Measurements from ENCODE around the gene ZNF862.
"Not testable (repeated sequence)": the region's sequence is repeated elsewhere in the genome, so short reads cannot be mapped to it uniquely, and the experiment has no call there.

The ZNF862 gene

GRCh38 chr7:149825567-149826343, 12.4 kb upstream of the ZNF862 start:
- H3K4me1 Mint-ChIP-seq (ENCODE audit: low read depth) = no peaks in the 10 kb centered on the region
- H3K27ac Mint-ChIP-seq = no peak overlapping the region
- no peak overlapping the region for H3K4me3 Mint-ChIP-seq
- no peaks in the 10 kb centered on the region for H3K36me3 Mint-ChIP-seq (ENCODE audit: low read depth)
- DNase-seq = no peak
- H3K27me3 Mint-ChIP-seq = no peaks in the 10 kb centered on the region
- H3K9me3 Mint-ChIP-seq = no peaks in the 10 kb centered on the region

- no peak overlapping the region for H3K27ac Mint-ChIP-seq
- no peaks in the 10 kb centered on the region for H3K4me1 Mint-ChIP-seq (ENCODE audit: low read depth)
- no peak overlapping the region for H3K4me3 Mint-ChIP-seq
- peaks cover under 1% of the 10 kb centered on the region for H3K27me3 Mint-ChIP-seq
- no peaks in the 10 kb centered on the region for H3K9me3 Mint-ChIP-seq
- DNase-seq = no peak
- H3K36me3 Mint-ChIP-seq (ENCODE audit: low read depth) = no peaks in the 10 kb centered on the region
Observed at GRCh38 chr7:149826344-149827088, 11.7 kb upstream of the ZNF862 start.

- Mint-ChIP-seq H3K27me3 (peaks cover 4% of the 10 kb centered on the region), H3K4me3 (no peak overlapping the region), H3K36me3 (ENCODE audit: low read depth) (no peaks in the 10 kb centered on the region), H3K27ac (no peak overlapping the region), H3K9me3 (no peaks in the 10 kb centered on the region), H3K4me1 (ENCODE audit: low read depth) (no peaks in the 10 kb centered on the region)
- DNase-seq = no peak
Observed at GRCh38 chr7:149827089-149827981, 10.8 kb upstream of the ZNF862 start.

- Mint-ChIP-seq H3K4me3 (no peak overlapping the region), H3K27ac (no peak overlapping the region), H3K36me3 (ENCODE audit: low read depth) (no peaks in the 10 kb centered on the region), H3K9me3 (no peaks in the 10 kb centered on the region), H3K4me1 (ENCODE audit: low read depth) (no peaks in the 10 kb centered on the region), H3K27me3 (peaks cover 4% of the 10 kb centered on the region)
- no peak for DNase-seq
Observed at GRCh38 chr7:149828357-149829309, 9.5 kb upstream of the ZNF862 start.

- not testable (repeated sequence) for H3K9me3 Mint-ChIP-seq; H3K27me3 Mint-ChIP-seq; H3K27ac Mint-ChIP-seq; H3K4me3 Mint-ChIP-seq; DNase-seq; H3K4me1 Mint-ChIP-seq (ENCODE audit: low read depth); H3K36me3 Mint-ChIP-seq (ENCODE audit: low read depth)
Observed at GRCh38 chr7:149830527-149830926, 7.6 kb upstream of the ZNF862 start.

- Mint-ChIP-seq H3K9me3 (no peaks in the 10 kb centered on the region), H3K4me1 (ENCODE audit: low read depth) (no peaks in the 10 kb centered on the region), H3K27me3 (peaks cover 4% of the 10 kb centered on the region), H3K4me3 (no peak overlapping the region), H3K27ac (no peak overlapping the region), H3K36me3 (ENCODE audit: low read depth) (no peaks in the 10 kb centered on the region)
- DNase-seq = no peak
Observed at GRCh38 chr7:149830997-149831740, 7.0 kb upstream of the ZNF862 start.

GRCh38 chr7:149831741-149832219, 6.4 kb upstream of the ZNF862 start:
- no peak overlapping the region for H3K4me3 Mint-ChIP-seq
- peaks cover 4% of the 10 kb centered on the region for H3K27me3 Mint-ChIP-seq
- DNase-seq = no peak
- H3K4me1 Mint-ChIP-seq (ENCODE audit: low read depth) = no peaks in the 10 kb centered on the region
- H3K27ac Mint-ChIP-seq = no peak overlapping the region
- H3K36me3 Mint-ChIP-seq (ENCODE audit: low read depth) = no peaks in the 10 kb centered on the region
- no peaks in the 10 kb centered on the region for H3K9me3 Mint-ChIP-seq

GRCh38 chr7:149832332-149833041, 5.7 kb upstream of the ZNF862 start:
- Mint-ChIP-seq H3K9me3 (no peaks in the 10 kb centered on the region), H3K27ac (no peak overlapping the region), H3K27me3 (peaks cover 4% of the 10 kb centered on the region), H3K36me3 (ENCODE audit: low read depth) (no peaks in the 10 kb centered on the region), H3K4me1 (ENCODE audit: low read depth) (peaks cover under 1% of the 10 kb centered on the region), H3K4me3 (no peak overlapping the region)
- no peak for DNase-seq

- no peak overlapping the region for H3K4me3 Mint-ChIP-seq
Observed at GRCh38 chr7:149833495-149834130, 4.6 kb upstream of the ZNF862 start.

GRCh38 chr7:149834601-149835000, 3.6 kb upstream of the ZNF862 start:
- DNase-seq = no peak
- Mint-ChIP-seq H3K27me3 (peaks cover 4% of the 10 kb centered on the region), H3K9me3 (no peaks in the 10 kb centered on the region), H3K4me1 (ENCODE audit: low read depth) (peaks cover 14% of the 10 kb centered on the region), H3K4me3 (no peak overlapping the region), H3K36me3 (ENCODE audit: low read depth) (peaks cover 5% of the 10 kb centered on the region), H3K27ac (no peak overlapping the region)

More at GRCh38 chr7:149833495-149834130, 4.6 kb upstream of the ZNF862 start:
- H3K9me3 Mint-ChIP-seq = no peaks in the 10 kb centered on the region
- H3K27me3 Mint-ChIP-seq = peaks cover 4% of the 10 kb centered on the region
- H3K36me3 Mint-ChIP-seq (ENCODE audit: low read depth) = no peaks in the 10 kb centered on the region
- H3K27ac Mint-ChIP-seq = no peak overlapping the region
- H3K4me1 Mint-ChIP-seq (ENCODE audit: low read depth) = peaks cover 6% of the 10 kb centered on the region
- no peak for DNase-seq

- peaks cover 4% of the 10 kb centered on the region for H3K27me3 Mint-ChIP-seq
- H3K4me1 Mint-ChIP-seq (ENCODE audit: low read depth) = peaks cover 28% of the 10 kb centered on the region
- H3K27ac Mint-ChIP-seq = no peak overlapping the region
- no peak for DNase-seq
- H3K36me3 Mint-ChIP-seq (ENCODE audit: low read depth) = peaks cover 7% of the 10 kb centered on the region
- no peaks in the 10 kb centered on the region for H3K9me3 Mint-ChIP-seq
- no peak overlapping the region for H3K4me3 Mint-ChIP-seq
Observed at GRCh38 chr7:149836434-149836833, 1.7 kb upstream of the ZNF862 start.

- DNase-seq = no peak
- H3K4me3 Mint-ChIP-seq = peak overlapping the region; percentile 80
- H3K27me3 Mint-ChIP-seq = no peaks in the 10 kb centered on the region
- no peaks in the 10 kb centered on the region for H3K9me3 Mint-ChIP-seq
- H3K27ac Mint-ChIP-seq = peak overlapping the region; percentile 76
- peaks cover 7% of the 10 kb centered on the region for H3K36me3 Mint-ChIP-seq (ENCODE audit: low read depth)
- peaks cover 34% of the 10 kb centered on the region for H3K4me1 Mint-ChIP-seq (ENCODE audit: low read depth)
Observed at GRCh38 chr7:149837564-149838223, 481 bp upstream of the ZNF862 start.
